Panc1 (cell line): Measurements from ENCODE around the gene PLBD1. TPM values are rescaled to one million over a fixed set of nuclear protein-coding genes. Genes with fewer than 3 reads are reported as not detected.

Experiments
- ATAC-seq: fragments of 200-7000 bp; cut with Tn5 transposase; 2 replicates; pipeline ENCODE4 v1.9.1; 2020; ENCODE audit warnings: mild to moderate bottlenecking, moderate library complexity
- BruUV-seq: library from RNA; stranded (reverse); fragments of 400-500 nt; replicated peaks from 2 replicates; lab custom pipeline; 2021; lab: Mats Ljungman, UMichigan
- CTCF ChIA-PET: fragments of 300-600 bp; sonication (Branson Sonifier 250); formaldehyde crosslinking; loops from one replicate; lab custom pipeline; 2022; ENCODE audit warnings: antibody characterized with exemption; lab: Charles Lee
- POLR2A ChIA-PET: fragments of 300-600 bp; sonication (Branson Sonifier 250); formaldehyde crosslinking; loops from one replicate; lab custom pipeline; 2022; ENCODE audit warnings: antibody characterized with exemption; lab: Charles Lee
- DNase-seq: peaks from one replicate; pipeline ENCODE4 v3.0.0-alpha.2; 2010; ENCODE audit warnings: low read depth, low spot score
- H3K27ac ChIP-seq: 2 replicates; pipeline ENCODE4 v1.5.1; 2011; ENCODE audit warnings: mild to moderate bottlenecking, low read length, inconsistent platforms
- H3K27me3 ChIP-seq: fragments of 200-500 bp; sonication (Bioruptor generic); 2 replicates; pipeline ENCODE4 v1.6.0; 2014; ENCODE audit warnings: low read length, inconsistent platforms; ENCODE audit not compliant: control insufficient read depth, insufficient read depth
- H3K36me3 ChIP-seq: fragments of 200-500 bp; sonication (Bioruptor generic); 2 replicates; pipeline ENCODE4 v1.5.1; 2014; ENCODE audit warnings: inconsistent platforms, mild to moderate bottlenecking, low read length, moderate library complexity; ENCODE audit not compliant: control insufficient read depth, insufficient read depth
- H3K4me1 ChIP-seq: 2 replicates; pipeline ENCODE4 v1.5.1; 2011; ENCODE audit warnings: inconsistent platforms, mild to moderate bottlenecking, low read length, moderate library complexity; ENCODE audit not compliant: control insufficient read depth, insufficient read depth
- H3K4me3 ChIP-seq, 2 experiments: 2 replicates each; pipeline ENCODE4 v1.5.1; 2011 to 2012; ENCODE audit warnings: low read depth in 2 of 2, low read length in 2 of 2, mild to moderate bottlenecking in 2 of 2, inconsistent platforms in 1 of 2, moderate library complexity in 1 of 2
- H3K9me3 ChIP-seq: fragments of 200-500 bp; sonication (Bioruptor generic); 2 replicates; pipeline ENCODE4 v1.5.1; 2014; ENCODE audit warnings: low read depth, mild to moderate bottlenecking, inconsistent platforms, low read length, moderate library complexity; ENCODE audit not compliant: control insufficient read depth, insufficient read depth
- POLR2AphosphoS5 ChIP-seq: IDR thresholded peaks from 2 replicates; pipeline ENCODE4 v1.6.1; 2012; ENCODE audit warnings: mild to moderate bottlenecking, low read depth, low read length, moderate library complexity
- SIN3A ChIP-seq: IDR thresholded peaks from 2 replicates; pipeline ENCODE4 v1.6.1; 2012; ENCODE audit warnings: low read depth, mild to moderate bottlenecking, low read length, moderate library complexity, borderline replicate concordance; ENCODE audit not compliant: insufficient read depth
- TCF7L2 ChIP-seq: IDR thresholded peaks from 2 replicates; pipeline ENCODE4 v1.6.1; 2011; ENCODE audit warnings: mild to moderate bottlenecking, low read depth, low read length, inconsistent platforms
- in situ Hi-C: cut with HindIII; loops from 2 replicates; pipeline ENCODE4 v1.10.0; 2016; ENCODE audit warnings: low sequenced_read_pairs, low pct_unique_long_range_greater_than_20kb
- intact Hi-C: fragments of 100-400 bp; cut with micrococcal nuclease; formaldehyde crosslinking; loops from one replicate; pipeline ENCODE4 v1.10.0; 2022; ENCODE audit not compliant: unreplicated experiment
- total RNA-seq: library from RNA; stranded (reverse); gene quantifications from one replicate; pipeline ENCODE4 v1.2.1, GENCODE V29; 2021; ENCODE audit not compliant: unreplicated experiment
- TF ChIP-seq, protein P1 (sequence below), 2 experiments: IDR thresholded peaks; 2 replicates each; pipeline ENCODE4 v1.6.1; 2011 to 2012; ENCODE audit warnings: low read depth in 2 of 2, control low read depth in 1 of 2, low read length in 1 of 2, mild to moderate bottlenecking in 1 of 2, moderate library complexity in 1 of 2; ENCODE audit not compliant: insufficient read depth in 1 of 2
- TF ChIP-seq, protein P2 (sequence below): fragments of 450-650 bp; IDR thresholded peaks from 2 replicates; pipeline ENCODE4 v1.5.1; 2017; ENCODE audit warnings: mild to moderate bottlenecking

PLBD1 gene
- total RNA-seq, 1 experiment from 2014 or later = 37.8 TPM

DNA sequence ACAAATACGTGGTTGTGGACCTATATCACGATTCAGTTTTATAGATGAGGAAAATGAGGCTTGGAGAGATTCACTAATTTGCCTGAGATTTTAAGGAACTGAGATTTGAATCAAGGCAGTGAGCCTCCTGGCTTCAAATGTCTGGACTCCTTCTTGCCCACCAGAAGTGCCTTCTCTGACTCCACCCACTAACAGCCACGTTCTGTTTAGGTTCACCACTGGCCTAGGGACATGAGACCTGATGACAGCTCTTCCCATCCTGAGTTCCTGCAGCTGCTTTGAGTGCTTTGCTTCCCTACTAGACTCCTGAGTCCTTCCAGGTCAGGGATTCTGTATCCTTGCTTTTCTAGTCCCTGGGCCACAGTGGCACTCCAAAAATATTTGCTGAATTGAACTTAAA lies 57.1 kb downstream of the PLBD1 start:
- intact Hi-C loops (no loop called here), in situ Hi-C loops (no loop called here)
- Histone ChIP-seq H3K27ac (no peak overlapping the region), H3K9me3 (no peaks in the 10 kb centered on the region), H3K27me3 (no peaks in the 10 kb centered on the region), H3K4me1 (no peaks in the 10 kb centered on the region), H3K4me3 (no peak overlapping the region), H3K36me3 (no peaks in the 10 kb centered on the region)
- no TSS peak for BruUV-seq
- DNase-seq (no peak), ATAC-seq (no peak)
- CTCF ChIA-PET = no interaction called here
- POLR2A ChIA-PET = no interaction called here
- TF ChIP-seq, protein P1, sequence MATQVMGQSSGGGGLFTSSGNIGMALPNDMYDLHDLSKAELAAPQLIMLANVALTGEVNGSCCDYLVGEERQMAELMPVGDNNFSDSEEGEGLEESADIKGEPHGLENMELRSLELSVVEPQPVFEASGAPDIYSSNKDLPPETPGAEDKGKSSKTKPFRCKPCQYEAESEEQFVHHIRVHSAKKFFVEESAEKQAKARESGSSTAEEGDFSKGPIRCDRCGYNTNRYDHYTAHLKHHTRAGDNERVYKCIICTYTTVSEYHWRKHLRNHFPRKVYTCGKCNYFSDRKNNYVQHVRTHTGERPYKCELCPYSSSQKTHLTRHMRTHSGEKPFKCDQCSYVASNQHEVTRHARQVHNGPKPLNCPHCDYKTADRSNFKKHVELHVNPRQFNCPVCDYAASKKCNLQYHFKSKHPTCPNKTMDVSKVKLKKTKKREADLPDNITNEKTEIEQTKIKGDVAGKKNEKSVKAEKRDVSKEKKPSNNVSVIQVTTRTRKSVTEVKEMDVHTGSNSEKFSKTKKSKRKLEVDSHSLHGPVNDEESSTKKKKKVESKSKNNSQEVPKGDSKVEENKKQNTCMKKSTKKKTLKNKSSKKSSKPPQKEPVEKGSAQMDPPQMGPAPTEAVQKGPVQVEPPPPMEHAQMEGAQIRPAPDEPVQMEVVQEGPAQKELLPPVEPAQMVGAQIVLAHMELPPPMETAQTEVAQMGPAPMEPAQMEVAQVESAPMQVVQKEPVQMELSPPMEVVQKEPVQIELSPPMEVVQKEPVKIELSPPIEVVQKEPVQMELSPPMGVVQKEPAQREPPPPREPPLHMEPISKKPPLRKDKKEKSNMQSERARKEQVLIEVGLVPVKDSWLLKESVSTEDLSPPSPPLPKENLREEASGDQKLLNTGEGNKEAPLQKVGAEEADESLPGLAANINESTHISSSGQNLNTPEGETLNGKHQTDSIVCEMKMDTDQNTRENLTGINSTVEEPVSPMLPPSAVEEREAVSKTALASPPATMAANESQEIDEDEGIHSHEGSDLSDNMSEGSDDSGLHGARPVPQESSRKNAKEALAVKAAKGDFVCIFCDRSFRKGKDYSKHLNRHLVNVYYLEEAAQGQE (IDR thresholded peaks at IDR 0.05; ENCODE audit: insufficient read depth in 1 of 2, low read depth in 2 of 2, low read length in 1 of 2) = no peak
- TF ChIP-seq SIN3A (no peak), POLR2AphosphoS5 (no peak), TCF7L2 (no peak)
- TF ChIP-seq, protein P2, sequence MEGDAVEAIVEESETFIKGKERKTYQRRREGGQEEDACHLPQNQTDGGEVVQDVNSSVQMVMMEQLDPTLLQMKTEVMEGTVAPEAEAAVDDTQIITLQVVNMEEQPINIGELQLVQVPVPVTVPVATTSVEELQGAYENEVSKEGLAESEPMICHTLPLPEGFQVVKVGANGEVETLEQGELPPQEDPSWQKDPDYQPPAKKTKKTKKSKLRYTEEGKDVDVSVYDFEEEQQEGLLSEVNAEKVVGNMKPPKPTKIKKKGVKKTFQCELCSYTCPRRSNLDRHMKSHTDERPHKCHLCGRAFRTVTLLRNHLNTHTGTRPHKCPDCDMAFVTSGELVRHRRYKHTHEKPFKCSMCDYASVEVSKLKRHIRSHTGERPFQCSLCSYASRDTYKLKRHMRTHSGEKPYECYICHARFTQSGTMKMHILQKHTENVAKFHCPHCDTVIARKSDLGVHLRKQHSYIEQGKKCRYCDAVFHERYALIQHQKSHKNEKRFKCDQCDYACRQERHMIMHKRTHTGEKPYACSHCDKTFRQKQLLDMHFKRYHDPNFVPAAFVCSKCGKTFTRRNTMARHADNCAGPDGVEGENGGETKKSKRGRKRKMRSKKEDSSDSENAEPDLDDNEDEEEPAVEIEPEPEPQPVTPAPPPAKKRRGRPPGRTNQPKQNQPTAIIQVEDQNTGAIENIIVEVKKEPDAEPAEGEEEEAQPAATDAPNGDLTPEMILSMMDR = no peak

- Histone ChIP-seq H3K9me3 (no peaks in the 10 kb centered on the region), H3K27me3 (no peaks in the 10 kb centered on the region), H3K4me3 (no peak overlapping the region), H3K27ac (no peak overlapping the region), H3K4me1 (no peaks in the 10 kb centered on the region), H3K36me3 (peaks cover 7% of the 10 kb centered on the region)
- intact Hi-C loops = no loop called here
- in situ Hi-C loops = no loop called here
- BruUV-seq = no TSS peak
- POLR2A ChIA-PET = no interaction called here
- no peak for DNase-seq
- no peak for TF ChIP-seq POLR2AphosphoS5
- TF ChIP-seq, protein P1 (IDR thresholded peaks at IDR 0.05; ENCODE audit: insufficient read depth in 1 of 2, low read depth in 2 of 2, low read length in 1 of 2) = no peak
- TF ChIP-seq TCF7L2 = no peak
- no peak for TF ChIP-seq SIN3A
- TF ChIP-seq, protein P2 = no peak
- CTCF ChIA-PET = no interaction called here
- no peak for ATAC-seq
Measured at GRCh38 chr12:14505626-14506596, 61.8 kb downstream of the PLBD1 start.
